Spleen (tissue), 11 donors: Measurements from ENCODE around the gene NUAK1. TPM values are rescaled to one million over a fixed set of nuclear protein-coding genes. Genes with fewer than 3 reads are reported as not detected.

Source experiments
- DNase-seq: peaks from one replicate; pipeline ENCODE4 v3.0.0-alpha.2; 2020
- H3K27ac ChIP-seq, 8 donors: fragments of 200-600 bp; sonication (generic) in 7 of 8; 1 replicate in 4 of 8; 2 replicates in 4 of 8; pipeline versions ENCODE4 v1.5.0 to v1.8.0; 2016 to 2021; ENCODE audit warnings: inconsistent platforms in 4 of 8, mild to moderate bottlenecking in 4 of 8, moderate library complexity in 1 of 8
- H3K27me3 ChIP-seq, 7 donors: fragments of 200-600 bp; sonication (generic) in 6 of 7; replicated peaks in 1 of 7; 1 replicate in 4 of 7; 2 replicates in 3 of 7; pipeline versions ENCODE4 v1.5.0 to v1.8.0; 2016 to 2021; ENCODE audit warnings: inconsistent platforms in 3 of 7, mild to moderate bottlenecking in 1 of 7
- H3K36me3 ChIP-seq, 6 donors: fragments of 200-600 bp; sonication (generic) in 5 of 6; 1 replicate in 4 of 6; 2 replicates in 2 of 6; pipeline versions ENCODE4 v1.5.0 to v1.8.0; 2016 to 2021; ENCODE audit warnings: inconsistent platforms in 2 of 6
- H3K4me1 ChIP-seq, 6 donors: fragments of 200-600 bp; sonication (generic) in 5 of 6; 1 replicate in 3 of 6; 2 replicates in 3 of 6; pipeline versions ENCODE4 v1.5.0 to v1.8.0; 2016 to 2021; ENCODE audit warnings: inconsistent platforms in 3 of 6
- H3K4me3 ChIP-seq, 8 donors: fragments of 200-600 bp; sonication (generic) in 7 of 8; 1 replicate in 4 of 8; 2 replicates in 4 of 8; pipeline versions ENCODE4 v1.5.0 to v1.8.0; 2016 to 2021; ENCODE audit warnings: inconsistent platforms in 4 of 8, mild to moderate bottlenecking in 4 of 8, moderate library complexity in 2 of 8
- H3K9me3 ChIP-seq, 8 donors: fragments of 200-600 bp; sonication (generic) in 7 of 8; 1 replicate in 4 of 8; 2 replicates in 4 of 8; pipeline versions ENCODE4 v1.5.0 to v1.8.0; 2016 to 2021; ENCODE audit warnings: inconsistent platforms in 4 of 8
- CTCF ChIP-seq, 11 experiments: fragments of 200-600 bp in 7 of 11; fragments of 450-650 bp in 4 of 11; sonication (generic) in 4 of 11; IDR thresholded peaks in 8 of 11; conservative IDR thresholded peaks in 3 of 11; 1 replicate in 7 of 11; 2 replicates in 4 of 11; pipeline versions ENCODE4 v1.4.0 to v1.8.0; 2016 to 2021; ENCODE audit warnings: antibody characterized with exemption in 11 of 11, inconsistent platforms in 4 of 11, mild to moderate bottlenecking in 1 of 11
- POLR2A ChIP-seq, 3 donors: fragments of 450-650 bp; IDR thresholded peaks; one replicate each; pipeline ENCODE4 v1.5.1; 2017; ENCODE audit warnings: antibody characterized with exemption in 3 of 3, mild to moderate bottlenecking in 1 of 3
- POLR2AphosphoS5 ChIP-seq, 3 donors: sonication (generic); formaldehyde crosslinking; IDR thresholded peaks; one replicate each; pipeline ENCODE4 v1.5.1; 2017; ENCODE audit warnings: antibody characterized with exemption in 3 of 3
- WGBS, 5 donors: extraction: QIAGEN DNeasy Blood & Tissue Kit in 3 of 5; methylation state at CpG; one replicate each; pipeline versions ENCODE4 v1.1.5 to v1.1.7; 2013 to 2018; 5-methylcytosine and 5-hydroxymethylcytosine counted together
- intact Hi-C: fragments of 100-400 bp; cut with DNase I; formaldehyde crosslinking; loops from one replicate; pipeline ENCODE4 v1.15.0; 2023; ENCODE audit warnings: low total_unique reads
- polyA plus RNA-seq, 3 donors: library from polyadenylated mRNA; stranded (reverse); fragments of 200-250 nt; gene quantifications; one replicate each; pipeline ENCODE4 v1.2.1, GENCODE V29; 2013
- total RNA-seq, 7 donors: library from RNA; depleted of rRNA in 3 of 7; stranded (reverse); fragments of >200 nt in 3 of 7; fragmentation: NEBNext Ultra II Directional in 4 of 7; extraction: Animal tissue kit (Norgen Biotek cat#: 25700) in 4 of 7; gene quantifications; one replicate each; pipeline versions ENCODE4 v1.1.0 to v1.2.1, GENCODE V29; 2016 to 2021
- donor health status: healthy with polysubstance abuse.
- donor health status: DM: no; HTN: no; CAD: no; lungs with moderate emphysema.
- donor health status: DM: no; HTN: no; CAD: no.
- donor health status: Bipolar disorder and iron deficiency.
- donor health status: healthy.
- donor health status: DM: no; HTN: no; CAD: no.
- donor health status: DM: yes; HTN: yes; CAD: no.

Gene NUAK1
- total and polyA plus RNA-seq, 10 donors = 0.20 to 3.3 (median 1.2) TPM

DNA sequence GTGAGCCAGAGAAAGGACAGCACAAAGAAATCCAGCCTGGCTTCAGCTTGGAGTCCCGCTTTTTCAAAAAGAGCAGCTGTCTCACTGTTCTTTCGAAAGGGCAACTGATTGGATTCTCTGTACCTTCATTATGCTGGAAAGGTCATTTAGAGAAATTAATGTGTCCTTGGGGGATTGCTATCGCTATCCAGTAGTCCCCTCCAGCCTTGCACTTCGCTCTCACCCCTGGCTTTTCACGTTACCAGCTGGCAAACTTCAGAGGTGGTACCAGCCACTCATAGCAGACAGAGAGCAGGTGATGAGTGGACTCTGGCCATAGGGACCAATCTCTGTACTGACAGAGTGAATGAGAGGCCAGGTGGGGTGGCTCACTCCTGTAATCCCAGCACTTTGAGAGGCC lies 11.8 kb upstream of the NUAK1 start:
- Histone ChIP-seq H3K27me3 (peaks cover 0 to 45% (median 0%) of the 10 kb centered on the region in 7 donors), H3K36me3 (no peaks in the 10 kb centered on the region), H3K9me3 (no peaks in the 10 kb centered on the region), H3K4me1 (no peaks in the 10 kb centered on the region), H3K27ac (no peak overlapping the region), H3K4me3 (no peak overlapping the region)
- intact Hi-C loops = no loop called here
- WGBS, 5 donors = 78 to 90% (median 82%) methylated on average over 5 of the region's 5 CpGs
- TF ChIP-seq POLR2AphosphoS5 (IDR thresholded peaks at IDR 0.05) (no peak), CTCF (IDR thresholded peaks at IDR 0.05 in 8 of 11, conservative IDR thresholded peaks at IDR 0.05 in 3 of 11) (no peak), POLR2A (IDR thresholded peaks at IDR 0.05) (no peak)
- no peak for DNase-seq

DNA sequence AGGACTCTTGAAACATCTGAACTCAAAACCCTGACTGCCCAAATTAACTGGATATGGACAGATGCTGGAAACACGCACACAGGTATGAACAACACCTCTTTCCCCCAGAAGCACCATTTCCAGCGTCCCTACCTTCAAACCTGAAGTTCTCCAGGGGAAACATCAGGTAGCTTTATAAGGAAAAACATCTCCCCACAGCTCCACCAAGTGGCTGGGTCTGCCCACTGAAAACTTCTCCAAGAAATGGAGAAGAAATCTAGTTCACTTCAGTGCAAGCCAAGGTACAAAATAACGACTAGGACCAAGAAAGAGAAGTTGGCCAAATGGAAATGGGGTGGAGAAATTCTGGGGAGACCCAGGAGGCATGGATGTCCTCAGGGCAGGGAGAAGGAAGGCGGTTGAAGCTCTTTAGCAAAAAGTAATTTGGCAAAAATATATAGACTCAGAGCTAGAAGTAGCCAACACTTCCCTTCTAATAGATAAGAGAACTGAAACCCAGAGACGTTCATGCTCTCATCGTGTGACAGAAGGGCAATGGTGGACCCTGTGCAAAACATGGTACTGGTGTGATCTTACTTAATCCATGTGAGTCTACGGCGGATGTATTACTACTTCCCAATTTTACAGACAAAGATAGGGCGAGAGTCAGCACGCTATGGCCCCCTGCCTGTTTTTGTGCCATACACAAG lies 10.5 kb upstream of the NUAK1 start:
- intact Hi-C loops = no loop called here

GRCh38 chr12:106147956-106148355 lies 9.2 kb upstream of the NUAK1 start:
- no peak overlapping the region for H3K4me3 ChIP-seq
- no peak for TF ChIP-seq POLR2A (IDR thresholded peaks at IDR 0.05)
- no peak for TF ChIP-seq POLR2AphosphoS5 (IDR thresholded peaks at IDR 0.05)
- TF ChIP-seq CTCF (IDR thresholded peaks at IDR 0.05 in 8 of 11, conservative IDR thresholded peaks at IDR 0.05 in 3 of 11) = no peak
- WGBS, 5 donors = 84 to 93% (median 87%) methylated on average over 11 to 12 of the region's 12 CpGs
- H3K27ac ChIP-seq = no peak overlapping the region
- H3K9me3 ChIP-seq = no peaks in the 10 kb centered on the region
- no peaks in the 10 kb centered on the region for H3K36me3 ChIP-seq
- peaks cover 0 to 47% (median 0%) of the 10 kb centered on the region in 7 donors for H3K27me3 ChIP-seq
- no peak for DNase-seq
- intact Hi-C loops = no loop called here
- H3K4me1 ChIP-seq = no peaks in the 10 kb centered on the region

More for the DNA sequence above, 10.5 kb upstream of the NUAK1 start:
- H3K36me3 ChIP-seq = no peaks in the 10 kb centered on the region
- DNase-seq = no peak
- 55 to 62% (median 57%) methylated on average over 10 of the region's 10 CpGs for WGBS, 5 donors
- H3K9me3 ChIP-seq = no peaks in the 10 kb centered on the region
- TF ChIP-seq POLR2AphosphoS5 (IDR thresholded peaks at IDR 0.05) (no peak), POLR2A (IDR thresholded peaks at IDR 0.05) (no peak), CTCF (IDR thresholded peaks at IDR 0.05 in 8 of 11, conservative IDR thresholded peaks at IDR 0.05 in 3 of 11) (peak in 3 of 11 experiments; percentile 21 to 35 (median 27))
- H3K27me3 ChIP-seq = peaks cover 0 to 49% (median 0%) of the 10 kb centered on the region in 7 donors
- no peaks in the 10 kb centered on the region for H3K4me1 ChIP-seq
- no peak overlapping the region for H3K27ac ChIP-seq
- H3K4me3 ChIP-seq = no peak overlapping the region

DNA sequence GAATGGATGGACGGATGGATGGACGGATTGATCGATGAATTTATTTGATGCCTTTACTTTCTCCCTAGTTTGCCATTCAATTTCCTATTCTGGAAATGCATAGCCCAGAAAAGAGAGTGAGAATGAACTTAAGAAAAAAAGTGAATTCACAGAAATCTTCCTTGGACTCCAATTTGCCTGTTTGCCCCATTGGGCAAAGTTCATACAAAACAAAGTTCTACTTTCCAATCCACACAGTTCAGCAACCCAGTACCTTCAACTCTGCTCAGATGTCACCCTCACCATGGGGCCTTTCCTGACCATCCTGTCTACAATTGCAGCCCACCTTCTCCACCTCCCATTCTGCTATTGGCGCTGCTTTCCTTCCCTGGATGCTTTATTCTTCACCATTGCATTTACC lies 8.2 kb upstream of the NUAK1 start:
- Histone ChIP-seq H3K4me3 (no peak overlapping the region), H3K27ac (no peak overlapping the region), H3K4me1 (no peaks in the 10 kb centered on the region), H3K27me3 (peaks cover 0 to 50% (median 0%) of the 10 kb centered on the region in 7 donors), H3K36me3 (no peaks in the 10 kb centered on the region), H3K9me3 (no peaks in the 10 kb centered on the region)
- DNase-seq = no peak
- intact Hi-C loops = no loop called here
- TF ChIP-seq POLR2AphosphoS5 (IDR thresholded peaks at IDR 0.05) (no peak), CTCF (IDR thresholded peaks at IDR 0.05 in 8 of 11, conservative IDR thresholded peaks at IDR 0.05 in 3 of 11) (no peak), POLR2A (IDR thresholded peaks at IDR 0.05) (no peak)
- 93 to 98% (median 95%) methylated on average over 4 of the region's 4 CpGs for WGBS, 5 donors
